CD4-positive, alpha-beta T cell treated with Interleukin-10 for 1 hour (primary cell): Measurements from ENCODE around the gene ADPRHL1.

ENCODE experiments used
- DNase-seq: peaks from one replicate; pipeline ENCODE4 v3.0.0-alpha.2; 2020

ADPRHL1 gene

DNA sequence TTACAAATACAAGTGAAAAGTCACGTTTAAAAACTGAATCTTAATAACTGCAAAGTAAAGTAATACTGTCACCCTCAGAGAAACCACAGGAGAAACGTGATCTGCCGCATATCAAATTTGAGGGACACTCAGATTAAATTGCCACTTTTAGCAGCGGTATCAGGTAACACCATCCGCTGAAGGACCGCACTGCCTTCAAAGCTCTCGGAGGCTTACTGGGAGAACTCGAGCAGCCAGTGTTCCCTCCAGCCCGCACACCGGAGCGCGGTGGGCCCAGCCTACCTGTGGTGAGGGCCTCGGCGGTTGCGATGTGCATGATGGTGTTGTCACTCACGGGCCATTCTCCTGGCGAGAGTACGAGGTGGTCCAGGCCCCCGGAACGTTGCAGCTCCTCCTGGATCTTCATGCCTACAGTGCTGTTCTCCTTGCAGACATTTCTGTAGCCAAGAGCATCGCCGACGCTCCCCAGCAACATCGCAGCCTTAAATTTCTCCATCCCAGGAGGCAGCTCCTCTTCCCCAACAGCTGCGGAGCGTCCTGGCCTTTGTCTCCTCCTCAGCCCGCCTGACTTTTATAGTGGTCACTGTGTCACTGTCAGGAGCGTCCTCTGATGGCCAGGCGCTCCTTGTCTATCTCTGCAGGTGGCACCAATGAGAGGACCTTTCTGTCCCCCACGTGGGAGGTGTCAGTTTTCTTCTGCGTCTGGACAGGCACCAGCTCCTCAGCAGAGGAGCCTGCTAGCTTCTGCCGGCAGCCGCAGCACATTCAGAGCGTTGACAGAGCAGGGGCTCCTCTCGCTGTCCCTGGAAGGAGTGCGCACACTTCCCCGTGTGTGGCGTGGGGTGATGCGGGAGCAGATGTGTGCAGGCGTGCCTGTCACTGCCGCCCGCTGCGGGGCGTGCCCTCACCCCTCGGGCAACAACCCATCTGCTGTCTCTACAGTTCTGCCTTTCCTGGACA is at the start of gene ADPRHL1:
Gene ADPRHL1 (minus strand): TSS at position 547 of the 960 bp plus-strand sequence. CDS start 51 bp downstream, at position 496.
- DNase-seq, result no peak

- no peak for DNase-seq
Observed at GRCh38 chr13:113502686-113503085, 49.4 kb upstream of the ADPRHL1 start.

DNA sequence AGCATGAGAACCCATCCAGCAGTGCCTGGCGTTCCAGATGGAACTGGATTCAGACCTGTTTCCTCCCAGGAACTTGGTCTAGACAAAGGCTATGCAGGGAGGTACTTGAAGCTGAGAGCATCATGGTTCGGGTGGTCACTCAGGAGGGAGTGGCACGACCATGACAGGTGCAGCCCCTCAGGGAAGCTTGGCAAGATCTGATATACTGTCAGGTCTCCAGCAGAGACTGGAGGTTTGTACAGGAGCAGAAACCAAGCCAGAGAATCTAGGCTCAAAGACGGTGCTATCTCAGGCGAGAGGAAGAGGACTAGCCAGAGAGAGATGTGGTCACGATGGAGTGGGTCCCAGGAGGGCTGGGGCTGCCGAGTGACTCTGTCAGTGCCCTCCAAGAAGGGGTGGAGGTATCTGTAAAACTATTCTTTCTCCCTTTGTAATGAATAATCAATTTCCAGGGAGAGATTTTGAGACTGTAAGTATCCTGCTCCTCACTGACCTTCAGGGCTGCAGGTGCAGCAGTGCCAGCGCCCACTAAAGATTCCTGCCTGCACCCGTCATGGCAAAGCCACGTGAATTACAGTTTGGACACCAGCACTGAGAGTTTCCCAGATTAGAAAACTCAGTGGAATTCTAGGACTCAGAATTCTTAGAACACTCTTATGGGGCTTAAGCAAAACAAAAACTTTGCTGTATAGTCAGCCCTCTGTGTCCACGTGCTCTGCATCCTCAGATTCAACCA is 47.4 kb upstream of the ADPRHL1 start:
- DNase-seq, result no peak

DNA sequence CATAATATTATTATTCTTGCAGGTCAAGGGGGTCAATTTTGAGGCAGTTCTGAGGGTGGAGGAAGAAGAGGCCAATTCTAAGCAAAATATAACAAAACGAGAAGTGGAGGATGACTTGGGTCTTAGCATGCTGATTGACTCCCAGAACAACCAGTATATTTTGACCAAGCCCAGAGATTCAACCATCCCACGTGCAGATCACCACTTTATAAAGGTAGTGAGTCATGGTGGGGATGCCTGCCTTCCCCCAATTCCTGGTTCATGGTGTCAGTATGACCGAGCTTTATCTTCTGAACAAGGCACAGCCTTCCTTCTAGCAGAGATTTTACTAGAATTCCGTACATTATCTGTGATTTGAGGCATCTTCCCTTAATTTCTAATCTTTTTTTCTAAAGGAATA is 46.6 kb upstream of the ADPRHL1 start:
- DNase-seq, result no peak

GRCh38 chr13:113498905-113499304 is 45.6 kb upstream of the ADPRHL1 start:
- no peak for DNase-seq

GRCh38 chr13:113497217-113497616 is 43.9 kb upstream of the ADPRHL1 start:
- no peak for DNase-seq

DNA sequence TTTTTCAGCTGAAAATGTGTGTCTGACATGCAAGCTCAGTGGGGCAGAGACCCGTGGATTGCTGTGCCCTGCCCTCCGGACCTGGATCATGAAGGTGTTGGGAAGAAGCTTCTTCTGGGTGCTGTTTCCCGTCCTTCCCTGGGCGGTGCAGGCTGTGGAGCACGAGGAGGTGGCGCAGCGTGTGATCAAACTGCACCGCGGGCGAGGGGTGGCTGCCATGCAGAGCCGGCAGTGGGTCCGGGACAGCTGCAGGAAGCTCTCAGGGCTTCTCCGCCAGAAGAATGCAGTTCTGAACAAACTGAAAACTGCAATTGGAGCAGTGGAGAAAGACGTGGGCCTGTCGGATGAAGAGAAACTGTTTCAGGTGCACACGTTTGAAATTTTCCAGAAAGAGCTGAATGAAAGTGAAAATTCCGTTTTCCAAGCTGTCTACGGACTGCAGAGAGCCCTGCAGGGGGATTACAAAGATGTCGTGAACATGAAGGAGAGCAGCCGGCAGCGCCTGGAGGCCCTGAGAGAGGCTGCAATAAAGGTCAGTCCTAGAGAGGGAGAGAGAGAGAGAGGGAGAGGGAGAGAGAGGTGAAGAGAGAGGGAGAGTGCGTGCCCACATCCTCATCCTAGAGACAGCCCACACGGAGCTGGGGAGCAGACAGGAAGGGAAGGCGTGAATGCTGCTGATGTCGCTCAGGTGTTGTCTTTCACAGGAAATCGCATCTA is 42.4 kb upstream of the ADPRHL1 start:
- DNase-seq, result no peak

DNA sequence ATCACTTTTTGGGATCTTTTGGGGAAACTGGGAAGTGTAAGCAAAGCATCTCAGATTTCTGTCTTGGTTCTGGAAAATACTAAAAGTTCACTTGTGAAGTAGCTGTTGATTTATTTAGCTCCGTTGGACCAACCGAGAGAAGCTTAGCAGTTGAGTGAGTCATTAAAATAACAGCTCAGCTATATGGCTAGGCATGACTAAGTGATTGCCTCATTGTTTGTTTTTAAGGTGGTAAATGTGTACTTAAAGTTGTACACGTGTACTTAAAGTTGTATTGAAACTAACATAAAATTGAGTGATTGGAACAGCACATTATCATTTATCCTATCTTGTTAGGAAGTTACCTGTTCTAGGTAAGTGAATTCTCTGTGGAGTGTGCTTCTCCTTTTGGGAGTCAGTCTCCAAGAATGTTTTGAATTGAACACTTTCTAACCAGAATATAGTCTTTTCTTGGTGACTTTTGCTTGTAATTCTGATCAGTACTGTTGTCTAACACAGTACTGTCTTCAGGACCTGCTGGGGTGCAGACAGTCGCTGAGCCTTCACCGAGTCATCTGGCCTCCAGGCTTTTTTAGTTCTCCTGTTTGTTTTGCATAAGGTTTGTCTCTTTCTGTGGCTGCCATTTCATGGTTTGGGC is 40.1 kb upstream of the ADPRHL1 start:
- peak; percentile 10 for DNase-seq

DNA sequence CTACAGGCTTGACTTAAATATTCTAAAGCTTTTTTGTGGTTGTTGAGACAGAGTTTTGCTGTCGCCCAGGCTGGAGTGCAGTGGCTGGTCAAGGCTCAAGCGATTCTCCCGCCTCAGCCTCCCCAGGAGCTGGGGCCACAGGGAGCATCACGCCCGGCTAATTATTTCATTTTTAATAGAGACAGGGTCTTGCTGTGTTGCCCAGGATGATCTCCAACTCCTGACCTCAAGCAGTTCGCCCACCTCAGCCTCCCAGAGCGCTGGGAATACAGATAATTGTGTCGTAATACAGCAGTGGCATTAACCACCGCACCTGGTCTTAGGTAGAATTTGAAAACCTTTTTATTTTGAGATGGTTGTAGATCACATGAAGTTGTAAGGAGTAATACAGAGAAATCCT is 38.7 kb upstream of the ADPRHL1 start:
- DNase-seq, result no peak

DNA sequence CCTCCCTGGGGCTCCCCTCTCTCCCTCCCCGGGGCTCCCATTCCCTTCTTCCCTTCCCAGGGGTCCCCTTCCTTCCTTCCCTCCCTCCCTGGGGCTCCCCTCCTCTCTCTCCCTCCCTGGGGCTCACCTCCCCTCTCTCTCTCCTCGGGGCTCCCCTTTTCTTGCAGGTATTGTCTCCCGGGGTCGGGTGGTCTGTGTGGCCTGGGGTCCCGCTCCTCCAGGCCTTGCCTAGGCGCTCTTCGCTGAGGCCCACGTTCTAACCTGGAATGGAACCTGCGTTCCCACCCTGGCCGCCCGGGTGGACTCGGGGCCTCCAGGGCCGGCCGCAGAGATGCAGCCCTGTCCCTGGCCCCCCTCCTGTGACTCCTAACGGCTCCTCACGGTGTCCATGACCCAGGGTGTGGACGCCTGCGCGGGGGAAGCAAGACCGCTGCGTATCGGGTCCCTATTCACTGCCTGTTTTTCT is 38.2 kb upstream of the ADPRHL1 start:
- DNase-seq, result no peak

DNA sequence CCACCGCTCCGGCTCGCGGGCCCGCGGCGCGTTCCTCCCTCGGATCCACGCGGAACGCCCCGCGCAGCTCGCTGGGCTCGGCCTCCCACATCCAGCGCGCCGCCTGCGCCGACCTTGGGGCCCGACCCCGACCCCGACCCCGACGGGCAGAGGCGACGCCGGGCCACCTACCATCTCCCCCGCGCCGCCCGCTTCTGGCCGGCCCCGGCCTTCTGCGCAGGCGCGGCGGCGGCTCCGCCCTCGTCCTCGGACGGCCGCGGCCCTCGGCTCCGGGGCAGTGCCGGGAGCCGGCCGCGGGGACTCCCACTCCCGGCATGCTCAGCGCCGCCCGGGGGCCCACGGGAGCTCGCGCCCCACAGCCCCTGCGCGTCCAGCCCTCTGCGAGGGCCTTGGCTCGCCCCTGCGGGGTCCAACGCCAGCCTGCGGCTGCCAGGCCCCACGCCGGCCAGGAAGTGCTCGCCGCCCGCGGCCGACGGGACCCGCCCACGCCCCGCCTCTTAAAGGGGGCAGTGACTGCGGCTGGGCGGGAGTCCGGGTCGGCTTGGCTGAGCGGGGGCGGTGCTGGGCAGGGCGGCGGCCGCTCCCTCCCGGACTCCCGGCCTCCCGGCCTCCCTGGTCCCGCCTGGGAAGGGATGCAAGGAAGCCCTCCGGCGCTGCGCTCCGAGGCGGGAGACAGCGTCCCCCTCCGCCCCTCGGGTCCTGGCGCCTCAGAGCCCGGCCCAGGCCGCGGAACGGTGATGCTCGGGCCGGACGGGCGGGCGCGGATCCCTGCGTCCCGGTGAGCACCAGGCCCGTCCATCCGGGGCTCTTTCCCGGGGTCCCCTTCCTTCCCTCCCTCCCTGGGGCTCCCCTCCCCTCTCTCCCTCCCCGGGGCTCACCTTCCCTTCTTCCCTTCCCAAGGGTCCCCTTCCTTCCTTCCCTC is 37.5 kb upstream of the ADPRHL1 start, which contains the start of gene DCUN1D2:
Gene DCUN1D2 (minus strand): TSS at position 216 of the 922 bp plus-strand sequence. CDS start 42 bp downstream, at position 174.
- peak; percentile 79 for DNase-seq

DNA sequence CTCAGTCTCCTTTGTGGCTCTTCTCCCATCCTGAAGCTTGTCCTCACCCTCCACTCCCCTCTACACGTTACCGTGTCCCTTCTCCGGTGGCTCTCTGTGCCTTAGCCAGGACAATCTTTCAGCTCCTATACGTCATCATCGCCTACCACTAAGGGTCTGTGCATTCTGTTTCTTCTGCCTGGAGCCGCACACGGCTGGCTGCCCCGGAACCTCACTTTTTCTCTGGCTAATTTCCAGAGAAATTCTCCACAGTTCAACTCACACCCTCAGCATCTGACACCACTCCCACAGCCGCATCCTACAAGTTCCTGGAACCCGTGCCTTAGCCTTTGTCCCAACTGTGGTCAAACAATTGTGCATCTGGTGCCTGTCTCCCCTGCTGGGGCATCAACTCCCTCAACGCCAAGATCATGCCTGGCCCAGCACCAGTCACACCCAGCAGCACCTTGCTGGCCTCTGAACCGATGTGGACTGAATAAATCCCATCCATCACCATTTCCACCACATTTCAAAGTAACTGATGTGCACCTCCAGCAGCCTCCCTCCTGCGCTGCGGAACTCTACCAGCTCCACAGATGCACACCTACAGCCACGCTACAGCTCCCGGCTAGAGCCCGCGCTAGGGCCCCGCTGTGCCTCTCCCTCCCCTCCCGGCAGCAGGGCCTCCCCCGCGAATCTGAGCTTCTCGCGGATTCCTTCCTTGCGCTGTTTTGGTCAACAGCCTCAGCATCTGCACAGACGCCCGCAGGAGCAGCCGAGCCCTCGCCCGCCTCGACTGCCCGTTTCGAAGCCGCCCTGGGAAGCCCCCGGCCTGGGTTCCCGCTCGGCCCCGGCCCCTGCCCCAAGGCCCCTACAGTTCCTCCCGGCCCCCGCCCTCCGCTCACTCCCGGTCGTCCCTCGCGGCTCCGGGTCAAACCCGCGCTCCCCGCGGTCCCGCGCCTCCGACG is 36.5 kb upstream of the ADPRHL1 start:
- DNase-seq, result peak; percentile 32

- no peak for DNase-seq
Observed at GRCh38 chr13:113489171-113489548, 35.9 kb upstream of the ADPRHL1 start.

GRCh38 chr13:113488283-113488682 is 35.0 kb upstream of the ADPRHL1 start:
- DNase-seq, result no peak

GRCh38 chr13:113486698-113487097 is 33.4 kb upstream of the ADPRHL1 start:
- DNase-seq, result no peak

DNA sequence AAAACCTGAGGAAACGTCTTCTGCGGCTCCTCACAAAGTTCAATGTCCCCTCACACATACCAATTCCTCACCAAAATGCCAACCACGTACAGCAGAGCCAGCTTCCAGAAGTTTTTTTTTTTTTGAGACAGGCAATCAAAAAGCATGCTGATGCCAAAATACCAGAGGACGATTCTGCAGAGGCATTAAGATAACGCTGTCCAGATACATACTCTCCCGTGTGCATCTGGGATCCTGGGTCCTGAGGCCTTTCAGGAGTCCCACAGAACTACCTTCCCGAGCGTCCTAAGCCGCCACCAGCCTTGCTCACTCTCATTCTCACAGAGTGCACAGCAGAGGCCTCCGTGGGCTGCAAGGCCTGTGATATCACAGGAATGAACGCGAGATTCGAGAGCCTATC is 32.3 kb upstream of the ADPRHL1 start:
- DNase-seq, result no peak

GRCh38 chr13:113483504-113484293 is 30.4 kb upstream of the ADPRHL1 start:
- DNase-seq, result no peak

DNA sequence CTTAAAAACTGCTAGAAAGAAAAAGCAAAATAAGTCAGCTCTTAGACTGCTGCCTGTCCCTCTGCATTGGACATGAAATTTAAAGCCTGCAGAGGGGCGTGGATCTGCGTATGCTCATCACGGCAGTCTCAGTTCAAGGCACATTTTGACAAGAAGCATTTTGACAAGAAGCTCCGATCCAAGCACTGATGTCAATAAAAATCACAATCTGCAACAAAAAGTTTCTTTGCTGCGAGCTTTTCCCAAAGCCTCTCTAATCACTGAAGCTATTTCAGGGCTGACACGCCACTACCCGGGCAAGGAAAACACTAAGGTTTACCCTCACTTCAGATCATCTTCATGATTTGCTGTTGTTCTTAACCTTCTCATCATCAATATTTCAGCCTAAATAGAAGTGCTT is 29.8 kb upstream of the ADPRHL1 start:
- no peak for DNase-seq

- DNase-seq, result no peak
Observed at GRCh38 chr13:113479179-113479578, 25.9 kb upstream of the ADPRHL1 start.
